ENCODE data around the gene GSTT4.

GSTT4 gene

GRCh38 chr22:24035296-24035695, 30.0 kb upstream of the GSTT4 start:
- no peak for DNase-seq (ENCODE audit: extremely low read depth, low read depth)
- TF ChIP-seq CTCF (IDR thresholded peaks at IDR 0.05; ENCODE audit: low read depth, low read length, missing control alignments), result no peak
- H3K4me3 ChIP-seq (replicated peaks; ENCODE audit: low read depth, low read length), result no peak overlapping the region

- no peak overlapping the region for H3K4me3 ChIP-seq (replicated peaks; ENCODE audit: low read depth, low read length)
- DNase-seq (ENCODE audit: extremely low read depth, low read depth), result no peak
- no peak for TF ChIP-seq CTCF (IDR thresholded peaks at IDR 0.05; ENCODE audit: low read depth, low read length, missing control alignments)
These were observed 28.5 kb upstream of the GSTT4 start for GRCh38 chr22:24033731-24034130.

- no peak for DNase-seq (ENCODE audit: extremely low read depth, low read depth)
- no peak overlapping the region for H3K4me3 ChIP-seq (replicated peaks; ENCODE audit: low read depth, low read length)
- no peak for TF ChIP-seq CTCF (IDR thresholded peaks at IDR 0.05; ENCODE audit: low read depth, low read length, missing control alignments)
These were observed 25.0 kb upstream of the GSTT4 start for GRCh38 chr22:24030186-24030702.

- no peak overlapping the region for H3K4me3 ChIP-seq (replicated peaks; ENCODE audit: low read depth, low read length)
- DNase-seq (ENCODE audit: extremely low read depth, low read depth), result no peak
- no peak for TF ChIP-seq CTCF (IDR thresholded peaks at IDR 0.05; ENCODE audit: low read depth, low read length, missing control alignments)
These were observed 24.1 kb upstream of the GSTT4 start for GRCh38 chr22:24029304-24029703.

GRCh38 chr22:24028533-24028932, 23.3 kb upstream of the GSTT4 start:
- DNase-seq (ENCODE audit: extremely low read depth, low read depth), result no peak
- no peak for TF ChIP-seq CTCF (IDR thresholded peaks at IDR 0.05; ENCODE audit: low read depth, low read length, missing control alignments)
- no peak overlapping the region for H3K4me3 ChIP-seq (replicated peaks; ENCODE audit: low read depth, low read length)

- H3K4me3 ChIP-seq (replicated peaks; ENCODE audit: low read depth, low read length), result no peak overlapping the region
- TF ChIP-seq CTCF (IDR thresholded peaks at IDR 0.05; ENCODE audit: low read depth, low read length, missing control alignments), result no peak
- DNase-seq (ENCODE audit: extremely low read depth, low read depth), result no peak
These were observed 22.7 kb upstream of the GSTT4 start for GRCh38 chr22:24027991-24028390.

GRCh38 chr22:24027389-24027975, 22.2 kb upstream of the GSTT4 start:
- no peak overlapping the region for H3K4me3 ChIP-seq (replicated peaks; ENCODE audit: low read depth, low read length)
- DNase-seq (ENCODE audit: extremely low read depth, low read depth), result no peak
- TF ChIP-seq CTCF (IDR thresholded peaks at IDR 0.05; ENCODE audit: low read depth, low read length, missing control alignments), result no peak

Data from HFF-Myc (cell line).